Measurements from ENCODE around the gene ZNF200. TPM values are rescaled to one million over a fixed set of nuclear protein-coding genes. Genes with fewer than 3 reads are reported as not detected.
"Not testable (repeated sequence)": the region's sequence is repeated elsewhere in the genome, so short reads cannot be mapped to it uniquely, and the experiment has no call there.

ZNF200 gene
- total RNA-seq, 2 donors from 2014 or later: 3.2 to 4.9 TPM

DNA sequence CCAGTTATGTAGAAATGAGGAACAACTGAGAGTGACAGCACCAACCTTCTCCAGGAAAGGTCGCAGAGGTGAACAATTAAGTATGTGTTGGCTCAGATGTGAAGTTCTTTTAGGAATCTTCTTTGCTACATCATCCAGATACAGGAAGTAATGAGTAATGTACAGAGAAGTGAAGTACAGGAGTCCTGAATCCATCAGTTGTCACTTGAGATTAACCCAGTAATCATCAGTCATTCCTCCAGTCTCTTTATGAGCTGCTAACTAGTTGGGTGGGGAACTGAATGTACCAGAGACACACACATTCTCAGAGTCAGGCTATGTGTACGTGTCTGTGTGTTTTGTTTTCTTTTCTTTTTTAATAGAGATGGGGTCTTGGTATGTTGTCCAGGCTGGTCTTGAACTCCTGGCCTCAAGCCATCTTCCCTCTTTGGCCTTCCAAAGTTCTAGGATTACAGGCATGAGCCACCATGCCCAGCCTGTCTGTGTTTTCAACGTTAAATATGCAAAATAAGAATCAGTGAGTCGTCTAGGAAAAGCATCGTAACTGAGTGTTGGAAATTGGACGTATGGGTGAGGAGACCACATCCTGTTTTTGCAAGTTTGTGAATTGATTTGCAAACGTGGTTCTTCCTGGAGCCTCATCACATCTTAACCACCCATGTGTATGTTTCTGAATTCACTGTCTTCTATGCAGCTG lies 19.9 kb downstream of the ZNF200 start:
- Histone ChIP-seq H3K4me3 (no peak overlapping the region), H3K27ac (no peak overlapping the region), H3K36me3 (no peaks in the 10 kb centered on the region), H3K4me1 (no peaks in the 10 kb centered on the region), H3K27me3 (no peaks in the 10 kb centered on the region), H3K9me3 (peaks cover 0 to 26% of the 10 kb centered on the region in 2 donors)
- no peak for DNase-seq (ENCODE audit: low spot score)
- TF ChIP-seq, protein P1, sequence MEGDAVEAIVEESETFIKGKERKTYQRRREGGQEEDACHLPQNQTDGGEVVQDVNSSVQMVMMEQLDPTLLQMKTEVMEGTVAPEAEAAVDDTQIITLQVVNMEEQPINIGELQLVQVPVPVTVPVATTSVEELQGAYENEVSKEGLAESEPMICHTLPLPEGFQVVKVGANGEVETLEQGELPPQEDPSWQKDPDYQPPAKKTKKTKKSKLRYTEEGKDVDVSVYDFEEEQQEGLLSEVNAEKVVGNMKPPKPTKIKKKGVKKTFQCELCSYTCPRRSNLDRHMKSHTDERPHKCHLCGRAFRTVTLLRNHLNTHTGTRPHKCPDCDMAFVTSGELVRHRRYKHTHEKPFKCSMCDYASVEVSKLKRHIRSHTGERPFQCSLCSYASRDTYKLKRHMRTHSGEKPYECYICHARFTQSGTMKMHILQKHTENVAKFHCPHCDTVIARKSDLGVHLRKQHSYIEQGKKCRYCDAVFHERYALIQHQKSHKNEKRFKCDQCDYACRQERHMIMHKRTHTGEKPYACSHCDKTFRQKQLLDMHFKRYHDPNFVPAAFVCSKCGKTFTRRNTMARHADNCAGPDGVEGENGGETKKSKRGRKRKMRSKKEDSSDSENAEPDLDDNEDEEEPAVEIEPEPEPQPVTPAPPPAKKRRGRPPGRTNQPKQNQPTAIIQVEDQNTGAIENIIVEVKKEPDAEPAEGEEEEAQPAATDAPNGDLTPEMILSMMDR (IDR thresholded peaks at IDR 0.05): no peak

DNA sequence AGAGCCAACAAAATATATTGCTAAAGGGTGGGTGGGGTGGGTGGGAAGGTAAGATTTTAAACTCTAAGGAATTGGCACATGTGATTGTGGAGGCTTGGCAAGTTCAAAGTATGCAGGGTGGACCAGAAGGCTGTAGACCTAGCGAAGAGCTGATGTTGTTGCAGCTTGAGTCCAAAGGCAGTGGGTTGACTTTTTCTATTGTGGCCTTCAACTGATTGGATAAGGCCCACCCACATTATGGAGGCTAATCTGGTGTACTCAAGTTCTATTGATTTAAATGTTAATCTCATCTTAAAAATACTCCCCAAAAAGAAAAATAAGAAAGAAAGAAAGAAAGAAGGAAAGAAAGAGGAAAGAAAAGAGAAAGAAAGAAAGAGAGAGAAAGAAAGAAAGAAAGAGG lies 22.4 kb downstream of the ZNF200 start:
- Histone ChIP-seq H3K36me3 (no peaks in the 10 kb centered on the region), H3K27ac (no peak overlapping the region), H3K4me3 (no peak overlapping the region), H3K27me3 (no peaks in the 10 kb centered on the region), H3K9me3 (peaks cover 0 to 8% of the 10 kb centered on the region in 2 donors), H3K4me1 (no peaks in the 10 kb centered on the region)
- TF ChIP-seq, protein P1 (IDR thresholded peaks at IDR 0.05): no peak
- no peak for DNase-seq (ENCODE audit: low spot score)

DNA sequence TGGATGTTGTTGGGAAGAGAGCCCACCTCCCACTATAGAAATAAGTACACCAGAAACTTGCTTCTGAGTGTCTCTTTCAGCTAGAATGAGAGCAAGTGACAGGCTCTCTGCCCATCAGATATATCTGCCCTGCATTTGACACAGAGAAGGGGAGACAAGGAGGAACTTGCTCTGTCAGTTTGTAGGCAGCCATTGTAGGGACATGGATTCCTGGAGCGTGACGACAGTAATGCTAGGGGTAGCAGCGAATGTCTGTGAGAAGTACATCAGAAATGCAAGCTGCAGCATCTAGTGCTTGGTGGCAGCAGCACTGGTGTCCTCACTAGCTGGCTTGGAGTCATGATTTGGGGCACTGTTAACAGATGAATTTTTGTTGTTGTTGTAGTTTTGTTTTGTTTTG lies 23.0 kb downstream of the ZNF200 start:
- TF ChIP-seq, protein P1 (IDR thresholded peaks at IDR 0.05): no peak

DNA sequence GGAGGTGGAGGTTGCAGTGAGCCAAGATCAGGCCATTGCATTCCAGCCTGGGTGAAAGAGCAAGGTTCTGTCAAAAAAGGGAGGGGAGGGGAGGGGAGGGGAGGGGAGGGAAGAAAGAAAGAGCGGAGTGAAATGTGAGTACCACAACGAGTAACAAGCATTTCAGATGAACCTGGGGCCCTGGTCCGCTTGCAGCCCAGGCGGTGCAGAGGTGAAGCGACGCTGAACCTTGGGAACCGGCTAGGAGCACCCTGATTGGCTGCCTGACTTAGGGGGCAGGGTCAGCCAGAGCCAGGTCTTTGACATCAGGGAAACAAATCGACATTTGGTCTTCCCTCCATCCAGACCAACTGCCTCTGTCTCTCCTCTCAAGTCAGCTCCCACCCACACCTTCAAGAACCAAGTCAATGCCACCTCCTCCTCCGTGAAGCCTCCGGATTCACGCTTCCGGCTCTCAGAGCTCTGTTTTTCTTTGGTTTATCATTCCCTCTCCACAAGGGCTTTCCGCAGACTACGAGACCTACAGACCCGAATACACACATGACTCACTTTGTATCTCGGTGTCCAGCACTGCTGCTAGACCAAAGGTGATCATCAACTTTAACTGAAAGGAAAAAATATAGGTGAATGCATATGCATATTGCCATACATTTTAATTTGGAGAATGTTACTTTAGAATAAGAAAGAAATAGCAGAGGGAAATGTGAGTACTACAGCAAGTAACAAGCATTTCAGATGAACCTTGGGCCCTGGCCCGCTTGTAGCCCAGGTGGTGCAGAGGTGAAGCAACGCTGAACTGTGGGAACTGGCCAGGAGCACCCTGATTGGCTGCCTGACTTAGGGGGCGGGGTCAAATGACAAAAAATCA lies 27.6 kb downstream of the ZNF200 start:
- no peaks in the 10 kb centered on the region for H3K4me1 ChIP-seq
- H3K27ac ChIP-seq: no peak overlapping the region
- H3K9me3 ChIP-seq: peaks cover 0 to 20% of the 10 kb centered on the region in 2 donors
- H3K36me3 ChIP-seq: no peaks in the 10 kb centered on the region
- no peaks in the 10 kb centered on the region for H3K27me3 ChIP-seq
- H3K4me3 ChIP-seq: no peak overlapping the region
- TF ChIP-seq, protein P1 (IDR thresholded peaks at IDR 0.05): no peak
- DNase-seq (ENCODE audit: low spot score): no peak

More for the DNA sequence above, 23.0 kb downstream of the ZNF200 start:
- H3K27me3 ChIP-seq: no peaks in the 10 kb centered on the region
- H3K4me1 ChIP-seq: no peaks in the 10 kb centered on the region
- no peaks in the 10 kb centered on the region for H3K36me3 ChIP-seq
- no peak for DNase-seq (ENCODE audit: low spot score)
- H3K9me3 ChIP-seq: peaks cover 0 to 4% of the 10 kb centered on the region in 2 donors
- H3K27ac ChIP-seq: no peak overlapping the region
- H3K4me3 ChIP-seq: no peak overlapping the region

DNA sequence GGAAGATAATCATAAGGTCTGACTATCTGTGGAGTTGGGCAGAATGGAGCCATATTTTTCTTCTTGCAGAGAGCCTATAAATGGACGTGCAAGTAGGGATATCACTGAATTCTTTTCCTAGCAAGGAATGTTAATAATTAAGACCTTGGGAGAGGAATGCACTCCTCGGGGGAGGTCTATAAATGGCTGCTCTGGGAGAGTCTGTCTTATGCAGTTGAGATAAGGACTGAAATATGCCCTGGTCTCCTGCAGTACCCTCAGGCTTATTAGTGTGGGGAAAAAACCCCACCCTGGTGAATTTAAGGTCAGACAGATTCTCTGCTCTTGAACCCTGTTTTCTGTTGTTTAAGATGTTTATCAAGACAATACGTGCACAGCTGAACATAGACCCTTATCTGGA lies 29.0 kb downstream of the ZNF200 start:
- H3K9me3 ChIP-seq: peaks cover 0 to 20% of the 10 kb centered on the region in 2 donors
- H3K27ac ChIP-seq; DNase-seq (ENCODE audit: low spot score); H3K27me3 ChIP-seq; H3K4me3 ChIP-seq; H3K36me3 ChIP-seq; H3K4me1 ChIP-seq: not testable (repeated sequence)

DNA sequence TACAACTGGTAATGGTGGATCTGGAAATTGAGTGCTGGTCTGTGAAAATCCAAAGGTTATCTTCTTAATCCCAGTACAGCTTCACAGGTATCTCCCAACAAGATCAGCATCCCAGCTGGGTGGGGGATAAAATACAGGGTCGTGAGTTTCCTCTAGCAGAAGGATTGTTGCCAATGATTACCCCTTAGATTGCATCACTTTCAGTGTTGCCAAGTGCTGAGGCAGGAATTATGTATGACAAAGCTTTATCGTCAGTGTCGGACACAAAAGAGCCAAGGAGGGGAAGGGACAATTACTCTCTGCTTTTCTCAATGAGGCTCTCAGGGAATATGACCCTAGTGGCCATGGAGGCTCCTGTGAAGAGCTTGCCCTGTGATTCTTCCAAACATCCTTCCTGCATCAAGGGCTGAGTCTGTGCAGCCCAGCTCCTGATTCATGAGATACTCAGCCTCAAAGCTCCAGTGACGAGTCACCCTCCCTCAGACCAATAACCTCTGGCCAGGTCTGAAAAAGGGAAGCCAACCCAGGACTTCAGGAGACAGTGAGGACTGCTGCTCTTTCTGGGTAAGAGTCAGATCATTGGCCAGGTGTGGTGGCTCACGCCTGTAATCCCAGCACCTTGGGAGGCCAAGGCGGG lies 31.9 kb downstream of the ZNF200 start:
- no peaks in the 10 kb centered on the region for H3K4me1 ChIP-seq
- no peaks in the 10 kb centered on the region for H3K27me3 ChIP-seq
- H3K36me3 ChIP-seq: no peaks in the 10 kb centered on the region
- no peak for DNase-seq (ENCODE audit: low spot score)
- H3K9me3 ChIP-seq: peaks cover 0 to 20% of the 10 kb centered on the region in 2 donors
- no peak overlapping the region for H3K4me3 ChIP-seq
- H3K27ac ChIP-seq: no peak overlapping the region
- TF ChIP-seq, protein P1 (IDR thresholded peaks at IDR 0.05): no peak
